ENCODE results near the gene ZNF148. TPM values are rescaled to one million over a fixed set of nuclear protein-coding genes. Genes with fewer than 3 reads are reported as not detected.

ZNF148 gene
- polyA plus RNA-seq, 2 donors, result 2.6 to 3.6 TPM

DNA sequence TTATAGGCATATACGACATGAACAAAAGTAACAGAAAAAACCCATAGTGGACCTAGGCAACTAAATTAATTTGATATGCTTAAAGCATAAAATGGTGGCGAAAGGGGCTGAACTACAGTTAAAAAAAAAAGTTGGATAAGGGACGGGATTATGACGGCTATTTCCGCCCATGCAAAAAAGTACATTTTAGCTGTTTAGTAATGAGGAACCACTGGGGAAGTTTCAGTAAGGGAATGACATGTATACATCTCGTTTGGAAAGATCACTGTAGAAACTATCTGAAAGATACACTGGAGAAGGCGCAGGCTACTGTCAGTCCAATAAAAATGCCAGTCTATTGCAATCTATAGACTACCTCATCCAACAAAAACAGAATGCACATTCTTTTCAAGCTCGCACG, 65.6 kb downstream of the ZNF148 start:
- Histone ChIP-seq H3K4me1 (ENCODE audit: control insufficient read depth in 2 of 2, insufficient read depth in 2 of 2, low read length in 1 of 2) (no peaks in the 10 kb centered on the region), H3K27me3 (ENCODE audit: control insufficient read depth in 1 of 2, insufficient read depth in 2 of 2, low read length in 2 of 2) (no peaks in the 10 kb centered on the region), H3K4me3 (ENCODE audit: low read depth in 1 of 2, low read length in 2 of 2) (no peak overlapping the region), H3K9me3 (ENCODE audit: control insufficient read depth in 2 of 2, insufficient read depth in 1 of 2, low read depth in 1 of 2, low read length in 1 of 2) (no peaks in the 10 kb centered on the region), H3K27ac (ENCODE audit: low read depth in 2 of 2, low read length in 1 of 2) (no peak overlapping the region), H3K36me3 (ENCODE audit: control insufficient read depth in 2 of 2, insufficient read depth in 2 of 2, low read length in 1 of 2) (peaks cover 5% of the 10 kb centered on the region in 2 donors)
- 83 to 84% methylated on average over 9 of the region's 9 CpGs for WGBS, 2 donors

DNA sequence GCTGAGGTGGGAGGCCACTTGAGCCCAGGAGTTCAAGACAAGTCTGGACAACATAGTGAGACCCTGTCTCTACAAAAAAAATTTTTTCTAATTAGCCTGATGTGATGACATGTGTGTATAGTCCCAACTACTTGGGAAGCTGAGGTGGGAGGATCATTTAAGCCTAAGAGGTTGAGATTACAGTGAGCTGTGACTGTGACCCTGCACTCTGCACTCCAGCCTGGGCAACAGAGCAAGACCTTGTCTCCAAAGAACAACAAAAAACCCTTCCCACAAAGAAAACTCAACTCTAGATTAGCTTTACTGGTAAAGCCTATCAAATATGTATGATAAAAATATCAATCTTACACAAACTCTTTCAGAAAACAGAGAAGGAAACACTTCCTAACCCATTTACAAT, 68.5 kb downstream of the ZNF148 start:
- H3K9me3 ChIP-seq (ENCODE audit: control insufficient read depth in 2 of 2, insufficient read depth in 1 of 2, low read depth in 1 of 2, low read length in 1 of 2), result no peaks in the 10 kb centered on the region
- no peak overlapping the region for H3K27ac ChIP-seq (ENCODE audit: low read depth in 2 of 2, low read length in 1 of 2)

DNA sequence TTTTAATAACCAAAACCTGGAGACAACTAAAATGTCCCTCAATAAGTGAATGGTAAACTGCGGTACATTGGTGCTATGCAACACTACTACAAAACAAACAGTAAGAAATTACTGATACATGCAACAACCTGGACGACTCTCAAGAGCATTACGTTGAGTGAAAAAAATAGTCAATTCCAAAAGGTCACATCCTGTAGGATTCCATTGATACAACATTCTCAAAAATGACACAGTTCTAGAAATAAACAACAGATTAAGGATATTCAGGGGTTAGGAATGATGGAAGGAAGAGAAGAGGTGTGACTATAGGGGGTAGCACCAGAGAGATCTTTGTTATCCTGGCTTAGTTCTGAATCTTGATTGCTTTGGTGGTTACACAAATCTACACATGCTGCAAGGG, 72.2 kb downstream of the ZNF148 start:
- WGBS, 2 donors, result 92% methylated on average over 3 of the region's 3 CpGs
- H3K9me3 ChIP-seq (ENCODE audit: control insufficient read depth in 2 of 2, insufficient read depth in 1 of 2, low read depth in 1 of 2, low read length in 1 of 2), result no peaks in the 10 kb centered on the region
- no peaks in the 10 kb centered on the region for H3K27me3 ChIP-seq (ENCODE audit: control insufficient read depth in 1 of 2, insufficient read depth in 2 of 2, low read length in 2 of 2)
- H3K4me1 ChIP-seq (ENCODE audit: control insufficient read depth in 2 of 2, insufficient read depth in 2 of 2, low read length in 1 of 2), result no peaks in the 10 kb centered on the region
- peaks cover 0 to 4% of the 10 kb centered on the region in 2 donors for H3K36me3 ChIP-seq (ENCODE audit: control insufficient read depth in 2 of 2, insufficient read depth in 2 of 2, low read length in 1 of 2)
- no peak overlapping the region for H3K4me3 ChIP-seq (ENCODE audit: low read depth in 1 of 2, low read length in 2 of 2)
- no peak overlapping the region for H3K27ac ChIP-seq (ENCODE audit: low read depth in 2 of 2, low read length in 1 of 2)

More for the DNA sequence above, 68.5 kb downstream of the ZNF148 start:
- Histone ChIP-seq H3K36me3 (ENCODE audit: control insufficient read depth in 2 of 2, insufficient read depth in 2 of 2, low read length in 1 of 2) (peaks cover 3 to 6% of the 10 kb centered on the region in 2 donors), H3K27me3 (ENCODE audit: control insufficient read depth in 1 of 2, insufficient read depth in 2 of 2, low read length in 2 of 2) (no peaks in the 10 kb centered on the region), H3K4me3 (ENCODE audit: low read depth in 1 of 2, low read length in 2 of 2) (no peak overlapping the region), H3K4me1 (ENCODE audit: control insufficient read depth in 2 of 2, insufficient read depth in 2 of 2, low read length in 1 of 2) (no peaks in the 10 kb centered on the region)

DNA sequence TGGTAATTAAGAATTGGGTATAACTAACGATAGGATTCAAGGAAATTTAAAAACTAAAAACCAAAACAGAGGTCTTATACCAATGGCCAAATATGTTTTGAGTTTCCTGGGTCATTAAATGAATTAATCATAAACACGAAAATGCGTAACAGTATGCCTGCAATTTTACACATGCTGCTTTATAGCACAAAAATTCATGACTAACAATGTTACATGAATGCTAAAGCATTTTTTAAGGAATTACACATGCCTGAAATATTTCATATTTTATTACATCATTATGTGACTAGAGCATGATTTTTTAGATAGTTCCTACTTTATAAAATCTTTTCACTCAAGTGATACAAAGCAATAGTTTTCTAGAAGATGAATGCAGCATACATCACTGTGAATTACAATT, 74.7 kb downstream of the ZNF148 start:
- Histone ChIP-seq H3K4me1 (ENCODE audit: control insufficient read depth in 2 of 2, insufficient read depth in 2 of 2, low read length in 1 of 2) (no peaks in the 10 kb centered on the region), H3K36me3 (ENCODE audit: control insufficient read depth in 2 of 2, insufficient read depth in 2 of 2, low read length in 1 of 2) (peaks cover 0 to 4% of the 10 kb centered on the region in 2 donors), H3K27me3 (ENCODE audit: control insufficient read depth in 1 of 2, insufficient read depth in 2 of 2, low read length in 2 of 2) (no peaks in the 10 kb centered on the region), H3K4me3 (ENCODE audit: low read depth in 1 of 2, low read length in 2 of 2) (no peak overlapping the region), H3K27ac (ENCODE audit: low read depth in 2 of 2, low read length in 1 of 2) (no peak overlapping the region), H3K9me3 (ENCODE audit: control insufficient read depth in 2 of 2, insufficient read depth in 1 of 2, low read depth in 1 of 2, low read length in 1 of 2) (no peaks in the 10 kb centered on the region)
- 92 to 93% methylated on average over 3 of the region's 3 CpGs for WGBS, 2 donors

DNA sequence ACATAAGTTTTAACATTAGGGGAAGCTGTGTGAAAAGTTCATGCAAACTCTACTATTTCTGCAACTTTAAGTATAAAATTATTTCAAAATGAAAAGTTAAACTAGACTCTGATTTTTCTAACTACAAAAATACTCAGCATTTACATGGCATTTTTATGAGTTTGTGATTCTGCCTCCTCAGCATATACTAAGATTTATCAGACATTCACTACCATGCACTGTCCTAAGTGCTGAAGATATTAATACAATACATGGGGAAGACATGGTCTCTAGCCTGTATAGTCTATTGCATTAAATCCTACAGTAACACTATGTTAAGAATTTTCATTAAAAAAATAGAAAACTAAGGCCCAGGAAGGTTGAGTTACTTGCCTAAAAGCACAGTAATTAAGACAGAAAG, 80.7 kb downstream of the ZNF148 start:
- no peak overlapping the region for H3K4me3 ChIP-seq (ENCODE audit: low read depth in 1 of 2, low read length in 2 of 2)
- no peaks in the 10 kb centered on the region for H3K4me1 ChIP-seq (ENCODE audit: control insufficient read depth in 2 of 2, insufficient read depth in 2 of 2, low read length in 1 of 2)
- no peaks in the 10 kb centered on the region for H3K36me3 ChIP-seq (ENCODE audit: control insufficient read depth in 2 of 2, insufficient read depth in 2 of 2, low read length in 1 of 2)
- H3K27ac ChIP-seq (ENCODE audit: low read depth in 2 of 2, low read length in 1 of 2), result no peak overlapping the region
- no peaks in the 10 kb centered on the region for H3K27me3 ChIP-seq (ENCODE audit: control insufficient read depth in 1 of 2, insufficient read depth in 2 of 2, low read length in 2 of 2)
- H3K9me3 ChIP-seq (ENCODE audit: control insufficient read depth in 2 of 2, insufficient read depth in 1 of 2, low read depth in 1 of 2, low read length in 1 of 2), result no peaks in the 10 kb centered on the region

DNA sequence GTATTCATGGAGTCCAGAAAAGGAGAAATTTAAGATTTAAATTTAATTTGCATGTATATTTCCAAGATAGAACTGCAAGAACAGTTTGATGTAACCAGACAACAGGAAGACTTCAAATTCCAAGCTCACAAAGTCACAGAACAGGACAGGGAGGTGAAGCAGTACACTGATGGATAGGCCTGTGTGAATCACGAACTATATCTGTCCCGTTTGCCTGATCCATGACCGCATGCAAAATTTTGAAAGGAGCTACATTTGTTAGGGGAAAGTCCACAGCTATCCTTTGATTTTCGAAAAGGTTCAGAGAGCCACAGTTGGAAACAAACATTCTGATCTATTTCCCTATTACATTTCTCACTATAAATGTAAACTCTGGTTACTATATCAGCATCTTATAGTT, 83.1 kb downstream of the ZNF148 start:
- H3K4me1 ChIP-seq (ENCODE audit: control insufficient read depth in 2 of 2, insufficient read depth in 2 of 2, low read length in 1 of 2), result no peaks in the 10 kb centered on the region
- no peaks in the 10 kb centered on the region for H3K9me3 ChIP-seq (ENCODE audit: control insufficient read depth in 2 of 2, insufficient read depth in 1 of 2, low read depth in 1 of 2, low read length in 1 of 2)
- no peak overlapping the region for H3K27ac ChIP-seq (ENCODE audit: low read depth in 2 of 2, low read length in 1 of 2)
- no peaks in the 10 kb centered on the region for H3K27me3 ChIP-seq (ENCODE audit: control insufficient read depth in 1 of 2, insufficient read depth in 2 of 2, low read length in 2 of 2)
- no peak overlapping the region for H3K4me3 ChIP-seq (ENCODE audit: low read depth in 1 of 2, low read length in 2 of 2)
- WGBS, 2 donors, result 87 to 91% methylated on average over 4 of the region's 4 CpGs
- H3K36me3 ChIP-seq (ENCODE audit: control insufficient read depth in 2 of 2, insufficient read depth in 2 of 2, low read length in 1 of 2), result peaks cover 0 to 3% of the 10 kb centered on the region in 2 donors

DNA sequence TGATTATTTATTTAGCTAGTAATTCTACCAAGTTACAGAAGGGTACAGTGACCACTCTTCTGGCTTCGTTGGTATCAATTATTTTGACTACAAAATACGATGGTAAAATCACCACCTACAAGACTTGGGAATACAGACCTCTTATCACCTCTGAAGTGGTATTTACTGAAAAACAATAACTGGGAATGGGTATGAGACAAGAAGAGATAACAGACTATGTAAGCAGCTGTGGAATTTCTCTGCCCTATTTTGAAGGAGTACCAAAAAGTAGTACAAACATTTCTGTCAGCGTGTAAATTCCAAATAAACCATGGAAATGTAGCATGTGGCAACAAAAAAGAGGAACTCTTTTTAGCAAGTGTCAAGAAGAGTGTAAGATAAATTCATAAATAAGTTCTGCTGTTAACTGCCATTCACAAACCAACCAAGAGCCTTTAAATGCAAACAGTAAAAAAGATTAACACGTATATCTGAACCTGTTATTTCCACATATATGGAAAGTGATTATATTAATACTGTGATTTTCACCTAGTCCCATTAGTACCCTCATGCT, 85.6 kb downstream of the ZNF148 start:
- H3K27me3 ChIP-seq (ENCODE audit: control insufficient read depth in 1 of 2, insufficient read depth in 2 of 2, low read length in 2 of 2), result no peaks in the 10 kb centered on the region
- 76 to 89% methylated on average over 4 of the region's 4 CpGs for WGBS, 2 donors
- H3K4me3 ChIP-seq (ENCODE audit: low read depth in 1 of 2, low read length in 2 of 2), result no peak overlapping the region
- H3K4me1 ChIP-seq (ENCODE audit: control insufficient read depth in 2 of 2, insufficient read depth in 2 of 2, low read length in 1 of 2), result no peaks in the 10 kb centered on the region
- no peaks in the 10 kb centered on the region for H3K9me3 ChIP-seq (ENCODE audit: control insufficient read depth in 2 of 2, insufficient read depth in 1 of 2, low read depth in 1 of 2, low read length in 1 of 2)
- H3K27ac ChIP-seq (ENCODE audit: low read depth in 2 of 2, low read length in 1 of 2), result no peak overlapping the region
- peaks cover 0 to 3% of the 10 kb centered on the region in 2 donors for H3K36me3 ChIP-seq (ENCODE audit: control insufficient read depth in 2 of 2, insufficient read depth in 2 of 2, low read length in 1 of 2)

DNA sequence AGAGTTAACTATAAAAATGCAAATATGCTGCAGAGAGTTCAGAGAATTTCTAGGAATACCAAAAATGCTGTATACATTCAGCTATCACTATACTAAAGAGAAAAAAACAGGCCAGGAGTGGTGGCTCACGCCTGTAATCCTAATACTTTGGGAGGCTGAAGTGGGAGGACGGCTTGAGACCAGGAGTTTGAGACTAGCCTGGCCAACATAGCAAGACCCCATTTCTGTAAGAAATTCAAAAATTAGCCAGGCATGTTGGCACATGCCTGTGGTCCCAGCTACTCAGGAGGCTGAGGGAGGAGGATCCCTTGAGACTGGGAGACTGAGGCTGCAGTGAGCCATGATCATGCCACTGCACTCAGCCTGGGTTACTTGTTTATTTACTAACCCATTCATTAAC, 87.9 kb downstream of the ZNF148 start:
- WGBS, 2 donors, result 98 to 99% methylated on average over 2 of the region's 2 CpGs

DNA sequence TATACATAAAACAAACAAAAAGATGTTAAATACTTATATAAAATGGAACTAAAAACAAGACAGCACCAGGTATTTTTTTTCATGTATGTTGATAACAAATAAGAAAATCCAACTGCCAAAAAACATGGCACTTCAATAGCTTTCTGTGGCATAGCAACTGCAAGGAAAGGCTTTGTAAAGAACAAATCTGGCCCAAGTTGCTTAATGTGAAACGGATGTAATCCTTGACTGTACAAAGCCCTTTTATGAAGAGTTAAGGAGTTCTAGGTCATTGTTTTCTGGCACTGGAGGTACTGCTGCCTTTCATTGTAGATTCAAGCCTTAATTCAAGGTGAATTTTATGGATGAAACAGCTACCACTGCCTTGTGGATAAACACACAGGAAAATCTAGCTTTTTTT, 93.7 kb downstream of the ZNF148 start:
- 47 to 60% methylated on average over 1 of the region's 1 CpG for WGBS, 2 donors
- Histone ChIP-seq H3K4me1 (ENCODE audit: control insufficient read depth in 2 of 2, insufficient read depth in 2 of 2, low read length in 1 of 2) (no peaks in the 10 kb centered on the region), H3K9me3 (ENCODE audit: control insufficient read depth in 2 of 2, insufficient read depth in 1 of 2, low read depth in 1 of 2, low read length in 1 of 2) (no peaks in the 10 kb centered on the region), H3K36me3 (ENCODE audit: control insufficient read depth in 2 of 2, insufficient read depth in 2 of 2, low read length in 1 of 2) (no peaks in the 10 kb centered on the region), H3K27me3 (ENCODE audit: control insufficient read depth in 1 of 2, insufficient read depth in 2 of 2, low read length in 2 of 2) (no peaks in the 10 kb centered on the region), H3K4me3 (ENCODE audit: low read depth in 1 of 2, low read length in 2 of 2) (no peak overlapping the region), H3K27ac (ENCODE audit: low read depth in 2 of 2, low read length in 1 of 2) (no peak overlapping the region)

More for the DNA sequence above, 87.9 kb downstream of the ZNF148 start:
- Histone ChIP-seq H3K36me3 (ENCODE audit: control insufficient read depth in 2 of 2, insufficient read depth in 2 of 2, low read length in 1 of 2) (peaks cover 0 to 3% of the 10 kb centered on the region in 2 donors), H3K27me3 (ENCODE audit: control insufficient read depth in 1 of 2, insufficient read depth in 2 of 2, low read length in 2 of 2) (no peaks in the 10 kb centered on the region), H3K4me1 (ENCODE audit: control insufficient read depth in 2 of 2, insufficient read depth in 2 of 2, low read length in 1 of 2) (no peaks in the 10 kb centered on the region), H3K4me3 (ENCODE audit: low read depth in 1 of 2, low read length in 2 of 2) (no peak overlapping the region), H3K9me3 (ENCODE audit: control insufficient read depth in 2 of 2, insufficient read depth in 1 of 2, low read depth in 1 of 2, low read length in 1 of 2) (no peaks in the 10 kb centered on the region), H3K27ac (ENCODE audit: low read depth in 2 of 2, low read length in 1 of 2) (no peak overlapping the region)

DNA sequence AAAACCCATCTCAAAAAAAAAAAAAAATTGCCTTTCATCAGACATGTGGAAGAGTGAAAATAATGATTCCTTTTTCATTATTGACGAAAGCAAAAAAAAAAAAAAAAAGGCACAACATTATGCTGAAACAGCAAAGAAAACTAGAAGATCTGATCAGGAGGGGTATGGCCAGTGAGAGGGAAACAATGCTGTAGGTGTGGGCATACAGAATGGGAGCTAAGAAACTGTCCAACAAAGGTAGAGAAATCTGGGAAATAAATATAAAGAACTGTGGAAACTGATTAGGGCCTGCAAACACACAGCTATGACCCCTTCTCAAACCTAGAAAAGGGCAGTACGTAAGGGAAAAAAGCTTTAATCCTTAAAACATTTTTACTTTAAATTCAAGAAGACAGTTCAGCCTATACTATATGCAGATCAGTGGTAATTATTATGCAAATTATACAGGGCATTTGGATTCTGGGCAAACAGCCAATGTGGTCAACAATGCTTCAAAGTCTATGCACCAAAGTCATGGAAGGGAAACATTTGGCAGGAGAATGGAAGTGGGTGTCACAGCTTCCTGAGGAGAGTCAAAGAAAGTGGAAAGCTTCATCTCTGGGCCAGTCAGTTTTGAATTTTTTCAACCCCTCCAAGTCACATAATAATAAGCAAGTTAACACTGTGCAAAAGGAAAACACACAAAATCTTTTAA, 94.3 kb downstream of the ZNF148 start:
- H3K4me3 ChIP-seq (ENCODE audit: low read depth in 1 of 2, low read length in 2 of 2), result no peak overlapping the region
- 94 to 95% methylated on average over 2 of the region's 2 CpGs for WGBS, 2 donors
- no peaks in the 10 kb centered on the region for H3K36me3 ChIP-seq (ENCODE audit: control insufficient read depth in 2 of 2, insufficient read depth in 2 of 2, low read length in 1 of 2)
- no peaks in the 10 kb centered on the region for H3K4me1 ChIP-seq (ENCODE audit: control insufficient read depth in 2 of 2, insufficient read depth in 2 of 2, low read length in 1 of 2)
- H3K9me3 ChIP-seq (ENCODE audit: control insufficient read depth in 2 of 2, insufficient read depth in 1 of 2, low read depth in 1 of 2, low read length in 1 of 2), result no peaks in the 10 kb centered on the region
- no peak overlapping the region for H3K27ac ChIP-seq (ENCODE audit: low read depth in 2 of 2, low read length in 1 of 2)
- no peaks in the 10 kb centered on the region for H3K27me3 ChIP-seq (ENCODE audit: control insufficient read depth in 1 of 2, insufficient read depth in 2 of 2, low read length in 2 of 2)

Measured in esophagus (tissue), 2 donors.